Stimulated activated naive CD8-positive, alpha-beta T cell treated with anti-CD3 and anti-CD28 coated beads, Interleukin-15, amount 100 ng/mL, for 72 hours (primary cell): ENCODE data around the gene ASIC5.

Experiments
- ATAC-seq: fragments of 150-1000 bp; cut with Tn5 transposase; 2 replicates; pipeline ENCODE4 v1.10.0; 2021; ENCODE audit warnings: mild to moderate bottlenecking, moderate library complexity
- DNase-seq, 2 donors: peaks; one replicate each; pipeline ENCODE4 v3.0.0; 2021 to 2022
- H3K27ac Mint-ChIP-seq, 2 donors: one replicate each; pipeline ENCODE4 v1.8.0; 2022; ENCODE audit warnings: mild to moderate bottlenecking in 2 of 2, mixed read lengths in 2 of 2, moderate library complexity in 2 of 2
- H3K27me3 Mint-ChIP-seq: one replicate; pipeline ENCODE4 v1.8.0; 2022; ENCODE audit warnings: mixed read lengths
- H3K4me1 Mint-ChIP-seq: one replicate; pipeline ENCODE4 v1.8.0; 2022; ENCODE audit warnings: mild to moderate bottlenecking, mixed read lengths
- H3K4me3 Mint-ChIP-seq, 2 donors: one replicate each; pipeline ENCODE4 v1.8.0; 2022; ENCODE audit warnings: mild to moderate bottlenecking in 2 of 2, mixed read lengths in 2 of 2, moderate library complexity in 1 of 2
- H3K9me3 Mint-ChIP-seq, 2 donors: one replicate each; pipeline ENCODE4 v1.8.0; 2022; ENCODE audit warnings: mixed read lengths in 2 of 2

Gene ASIC5

DNA sequence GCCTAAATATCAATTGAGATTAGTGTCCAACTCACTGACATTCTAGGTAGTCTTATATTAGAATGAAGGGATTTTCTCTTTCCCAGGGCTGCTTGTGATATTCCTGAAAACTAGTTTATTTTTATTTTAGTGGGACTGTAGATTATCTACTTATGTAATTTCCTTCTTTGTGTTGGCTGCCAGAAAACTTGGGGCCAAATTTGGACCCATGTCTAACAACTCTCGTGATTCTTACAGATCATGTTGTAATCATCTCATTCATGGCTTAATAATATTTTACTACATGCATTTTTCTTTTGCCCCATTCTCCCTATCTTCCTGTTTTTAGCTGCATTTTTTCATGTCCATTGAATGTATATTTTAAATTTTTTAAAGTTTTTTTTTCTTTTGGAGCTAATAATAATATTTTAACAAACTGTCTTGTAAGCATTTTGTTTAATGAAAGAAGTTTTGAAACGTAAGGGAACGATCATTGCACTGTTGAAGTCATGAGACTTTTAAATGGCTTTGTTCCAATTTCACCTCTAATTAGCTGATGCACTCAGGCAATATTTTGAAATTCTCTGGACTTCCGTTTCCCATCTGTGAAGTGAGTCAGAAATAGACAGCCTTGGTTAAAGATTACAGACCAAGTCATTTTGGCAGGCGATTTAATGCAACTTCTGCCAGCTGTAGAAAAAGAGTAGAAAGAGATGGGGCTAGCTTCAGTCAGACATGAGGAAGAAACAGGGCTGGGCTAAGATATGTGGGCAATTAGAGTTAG, 23.1 kb upstream of the ASIC5 start:
- H3K27ac Mint-ChIP-seq = no peak overlapping the region
- no peak for ATAC-seq
- DNase-seq = no peak
- peaks cover 35% of the 10 kb centered on the region for H3K27me3 Mint-ChIP-seq
- H3K9me3 Mint-ChIP-seq = peaks cover 2 to 11% of the 10 kb centered on the region in 2 donors
- no peak overlapping the region for H3K4me3 Mint-ChIP-seq
- no peaks in the 10 kb centered on the region for H3K4me1 Mint-ChIP-seq

DNA sequence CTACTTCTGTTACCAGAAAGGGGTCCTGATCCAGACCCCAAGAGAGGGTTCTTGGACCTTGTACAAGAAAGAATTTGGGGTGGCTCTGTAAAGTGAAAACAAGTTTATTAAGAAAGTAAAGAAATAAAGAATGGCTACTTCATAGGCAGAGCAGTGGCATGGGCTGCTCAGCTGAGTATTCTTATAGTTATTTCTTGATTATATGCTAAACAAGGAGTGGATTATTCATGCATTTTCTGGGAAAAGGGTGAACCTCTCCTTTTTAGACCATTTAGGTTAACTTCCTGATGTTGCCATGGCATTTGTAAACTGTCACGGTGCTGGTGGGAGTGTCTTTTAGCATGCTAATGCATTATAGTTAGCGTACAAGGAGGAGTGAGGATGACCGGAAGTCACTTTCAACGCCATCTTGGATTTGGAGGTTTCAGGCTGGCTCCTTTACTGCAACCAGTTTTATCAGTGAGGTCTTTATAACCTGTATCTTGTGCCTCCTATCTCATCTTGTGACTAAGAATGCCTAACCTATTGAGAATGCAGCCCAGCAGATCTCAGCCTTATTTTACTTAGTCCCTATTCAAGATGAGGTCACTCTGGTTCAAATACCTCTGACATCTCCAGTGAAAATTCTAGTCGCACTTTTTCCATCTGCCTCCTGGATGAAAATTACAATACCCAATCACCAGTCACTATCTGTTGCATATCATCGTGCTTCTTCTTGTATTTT, 21.9 kb upstream of the ASIC5 start:
- DNase-seq (no peak), ATAC-seq (no peak)
- Mint-ChIP-seq H3K27ac (no peak overlapping the region), H3K9me3 (peaks cover 5 to 11% of the 10 kb centered on the region in 2 donors), H3K4me3 (no peak overlapping the region), H3K27me3 (peaks cover 23% of the 10 kb centered on the region), H3K4me1 (no peaks in the 10 kb centered on the region)

DNA sequence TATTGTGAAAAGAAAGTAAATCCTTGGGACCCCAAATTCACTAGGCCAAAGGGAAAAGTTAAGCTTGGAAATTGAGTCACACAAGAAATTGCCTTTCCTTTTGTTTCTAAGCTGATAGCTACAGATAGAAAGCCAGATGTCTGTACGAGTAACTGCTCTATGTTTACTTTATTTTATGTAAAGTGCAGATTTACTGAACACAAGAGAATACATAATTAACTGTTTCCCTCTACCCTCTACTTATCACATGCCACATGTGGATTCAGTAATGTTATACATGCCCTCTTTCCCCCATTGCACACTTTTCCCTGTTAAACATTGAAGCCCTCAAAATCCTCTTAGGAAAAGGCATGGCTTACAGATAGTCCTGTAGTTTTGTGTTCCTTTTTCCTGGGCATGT, 21.0 kb upstream of the ASIC5 start:
- DNase-seq (no peak), ATAC-seq (no peak)
- H3K27me3 Mint-ChIP-seq = peaks cover 13% of the 10 kb centered on the region
- no peaks in the 10 kb centered on the region for H3K4me1 Mint-ChIP-seq
- no peak overlapping the region for H3K4me3 Mint-ChIP-seq
- no peak overlapping the region for H3K27ac Mint-ChIP-seq
- peaks cover 4 to 5% of the 10 kb centered on the region in 2 donors for H3K9me3 Mint-ChIP-seq

DNA sequence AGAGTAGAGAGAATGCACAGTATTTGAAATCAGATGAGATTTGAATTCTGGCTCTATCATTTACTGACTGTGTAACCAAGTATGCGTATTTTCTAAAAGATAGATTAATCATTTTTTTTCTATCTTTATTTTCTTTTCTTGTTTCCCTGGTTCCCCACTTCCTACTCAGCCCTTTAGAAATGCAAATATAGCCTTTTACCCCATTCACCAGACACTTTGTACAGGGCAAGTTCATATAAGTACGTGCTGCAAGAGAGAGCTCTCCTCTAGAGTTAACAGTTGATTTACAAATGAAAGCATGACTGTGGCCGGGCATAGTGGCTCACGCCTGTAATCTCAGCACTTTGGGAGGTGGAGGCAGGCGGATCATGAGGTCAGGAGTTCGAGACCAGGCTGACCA, 19.6 kb upstream of the ASIC5 start:
- ATAC-seq = no peak
- Mint-ChIP-seq H3K27me3 (peaks cover 6% of the 10 kb centered on the region), H3K4me1 (no peaks in the 10 kb centered on the region), H3K4me3 (no peak overlapping the region), H3K27ac (no peak overlapping the region), H3K9me3 (peaks cover 0 to 5% of the 10 kb centered on the region in 2 donors)
- DNase-seq = no peak

DNA sequence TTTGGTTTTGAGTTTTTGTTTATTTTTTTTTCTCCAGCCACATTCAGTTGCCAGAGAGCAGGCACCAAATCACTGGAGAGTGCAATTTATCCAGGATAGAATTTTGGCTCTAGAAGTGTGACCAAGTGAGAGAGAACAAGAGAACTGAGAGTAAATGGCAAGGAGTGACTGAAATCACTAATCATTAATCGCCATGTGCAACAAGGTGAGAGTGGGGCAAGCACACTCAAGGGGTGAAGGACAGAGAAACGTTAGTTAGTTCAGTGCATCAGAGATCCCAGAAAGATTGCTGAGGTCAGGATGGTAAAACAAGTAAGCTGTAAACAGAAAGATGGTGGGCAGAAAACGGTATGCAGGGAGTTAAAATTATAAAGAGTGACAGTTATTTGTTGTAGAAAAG, 17.8 kb upstream of the ASIC5 start:
- Mint-ChIP-seq H3K4me3 (no peak overlapping the region), H3K27me3 (peaks cover 6% of the 10 kb centered on the region), H3K27ac (no peak overlapping the region), H3K4me1 (no peaks in the 10 kb centered on the region), H3K9me3 (peaks cover 5 to 7% of the 10 kb centered on the region in 2 donors)
- DNase-seq (no peak), ATAC-seq (no peak)

DNA sequence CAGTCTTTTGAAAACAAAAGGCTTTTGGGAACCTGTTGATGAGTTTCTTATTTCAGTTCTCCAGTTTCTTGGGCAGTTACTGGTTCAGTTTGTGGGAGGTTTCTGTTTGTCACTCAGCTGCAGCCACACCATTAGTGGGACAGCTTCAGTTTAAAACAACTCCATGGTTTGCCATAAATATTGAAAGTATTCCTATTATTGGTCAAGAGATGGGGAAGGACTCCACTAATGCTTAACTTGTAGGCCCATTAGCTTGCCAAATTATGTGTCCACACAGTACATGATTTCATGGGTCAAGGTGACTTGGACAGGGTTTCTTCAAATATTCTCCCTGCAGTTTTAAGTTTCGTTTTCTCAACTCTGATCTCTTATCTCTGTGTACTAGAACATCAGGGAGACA, 15.5 kb upstream of the ASIC5 start:
- ATAC-seq = no peak
- Mint-ChIP-seq H3K4me1 (no peaks in the 10 kb centered on the region), H3K27ac (no peak overlapping the region), H3K27me3 (peaks cover 6% of the 10 kb centered on the region), H3K9me3 (peaks cover 5 to 7% of the 10 kb centered on the region in 2 donors), H3K4me3 (no peak overlapping the region)
- no peak for DNase-seq

DNA sequence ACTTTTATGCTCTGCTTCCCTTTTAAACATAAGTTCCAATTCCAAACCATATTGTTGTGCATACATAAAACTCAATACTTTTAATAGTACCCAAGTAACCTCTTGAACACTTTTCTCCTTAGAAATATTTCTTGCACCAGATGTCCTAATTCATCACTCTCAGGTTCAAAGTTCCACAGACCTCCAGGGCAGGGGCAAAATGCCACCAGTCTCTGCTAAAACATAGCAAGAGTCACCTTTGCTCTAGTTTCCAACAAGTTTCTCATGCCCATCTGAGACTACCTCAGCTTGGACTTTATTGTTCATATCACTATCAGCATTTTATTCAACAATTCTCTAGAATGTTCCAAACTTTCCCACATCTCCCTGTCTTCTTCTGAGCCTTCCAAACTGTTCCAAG, 13.7 kb upstream of the ASIC5 start:
- Mint-ChIP-seq H3K9me3 (peaks cover 5 to 7% of the 10 kb centered on the region in 2 donors), H3K27ac (no peak overlapping the region), H3K4me1 (no peaks in the 10 kb centered on the region), H3K4me3 (no peak overlapping the region), H3K27me3 (no peaks in the 10 kb centered on the region)
- ATAC-seq = no peak
- no peak for DNase-seq

DNA sequence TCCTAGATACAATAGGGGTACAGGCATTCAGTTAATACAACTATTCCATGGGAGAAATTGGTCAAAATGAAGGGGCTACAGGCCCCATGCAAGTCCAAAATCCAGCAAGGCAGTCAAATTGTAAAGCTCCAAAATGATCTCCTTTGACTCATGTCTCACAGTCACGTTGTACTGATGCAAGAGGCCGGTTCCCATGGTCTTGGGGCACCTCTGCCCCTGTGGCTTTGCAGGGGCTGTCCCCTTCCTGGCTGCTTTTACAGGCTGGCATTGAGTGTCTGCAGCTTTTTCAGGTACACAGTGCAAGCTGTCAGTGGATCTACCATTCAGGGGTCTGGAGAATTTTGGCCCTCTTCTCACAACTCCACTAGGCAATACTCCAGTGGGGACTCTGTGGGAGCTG, 12.5 kb upstream of the ASIC5 start:
- peaks cover under 1 to 7% of the 10 kb centered on the region in 2 donors for H3K9me3 Mint-ChIP-seq
- H3K4me3 Mint-ChIP-seq = no peak overlapping the region
- no peaks in the 10 kb centered on the region for H3K27me3 Mint-ChIP-seq
- ATAC-seq (peak; percentile 71), DNase-seq (no peak)
- H3K4me1 Mint-ChIP-seq = no peaks in the 10 kb centered on the region
- H3K27ac Mint-ChIP-seq = no peak overlapping the region

DNA sequence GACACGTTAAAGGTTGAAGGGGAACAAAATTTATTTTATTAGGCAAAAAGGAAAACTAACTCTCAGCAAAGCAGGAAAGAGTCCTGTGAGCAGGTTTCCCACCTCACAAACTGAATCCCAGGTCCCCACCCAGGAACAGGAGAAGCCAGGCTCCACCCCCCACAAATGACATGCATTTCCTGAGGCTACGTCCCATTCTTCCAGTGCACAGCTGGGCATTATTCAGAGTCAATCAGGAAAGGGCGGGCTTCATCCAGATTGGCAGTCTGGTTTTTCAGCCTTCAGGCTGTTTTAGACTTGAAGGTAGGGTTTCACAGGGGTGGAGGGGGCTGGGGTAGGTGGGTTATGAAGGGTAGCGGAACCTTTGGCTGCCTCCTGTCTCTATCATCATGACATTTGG, 11.9 kb upstream of the ASIC5 start:
- DNase-seq = no peak
- H3K27me3 Mint-ChIP-seq = no peaks in the 10 kb centered on the region
- H3K4me1 Mint-ChIP-seq = no peaks in the 10 kb centered on the region
- H3K4me3 Mint-ChIP-seq = no peak overlapping the region
- no peak for ATAC-seq
- peaks cover 0 to 7% of the 10 kb centered on the region in 2 donors for H3K9me3 Mint-ChIP-seq
- H3K27ac Mint-ChIP-seq = no peak overlapping the region

DNA sequence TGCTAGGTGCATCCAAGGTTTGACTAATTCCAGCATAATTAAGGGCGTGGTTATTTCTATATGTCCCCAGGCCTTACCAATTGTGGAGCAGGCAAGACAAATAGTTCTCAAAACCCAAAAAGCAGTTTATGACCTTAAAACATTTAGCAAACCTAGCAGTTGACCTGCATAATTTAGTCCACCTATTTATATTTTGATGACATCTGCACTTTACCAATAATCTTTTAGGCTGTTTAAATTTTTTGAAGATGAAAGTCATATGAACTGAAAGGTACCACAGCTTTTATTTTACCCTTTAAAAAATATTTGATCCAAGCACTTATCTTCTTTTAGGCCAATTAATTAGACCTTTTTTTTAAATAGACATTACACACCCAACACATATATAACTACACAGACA, 9.8 kb upstream of the ASIC5 start:
- H3K4me1 Mint-ChIP-seq = no peaks in the 10 kb centered on the region
- ATAC-seq (no peak), DNase-seq (no peak)
- no peak overlapping the region for H3K27ac Mint-ChIP-seq
- H3K4me3 Mint-ChIP-seq = no peak overlapping the region
- H3K9me3 Mint-ChIP-seq = peaks cover 0 to 7% of the 10 kb centered on the region in 2 donors
- H3K27me3 Mint-ChIP-seq = no peaks in the 10 kb centered on the region

DNA sequence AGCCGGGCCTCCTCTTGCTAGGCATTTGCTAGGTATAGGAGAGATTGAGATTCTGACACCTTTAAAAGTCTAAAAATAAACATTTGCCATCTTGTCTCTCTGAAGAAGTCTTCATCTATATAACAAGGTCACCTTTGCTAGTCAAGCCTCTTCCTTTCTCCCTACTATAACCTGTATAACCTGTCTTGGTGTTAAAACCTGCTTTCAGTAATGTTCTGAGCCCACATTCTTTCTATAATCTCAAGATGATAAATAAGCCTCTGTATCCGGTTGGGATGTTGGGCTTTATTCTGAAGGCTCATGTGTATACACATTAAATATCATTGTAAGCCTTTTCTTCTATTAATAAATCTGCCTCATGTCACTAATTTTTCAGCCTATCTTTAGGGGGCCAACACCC, 10.2 kb downstream of the ASIC5 start:
- H3K4me3 Mint-ChIP-seq = no peak overlapping the region
- no peak for ATAC-seq
- H3K9me3 Mint-ChIP-seq = no peaks in the 10 kb centered on the region
- peaks cover 17% of the 10 kb centered on the region for H3K27me3 Mint-ChIP-seq
- no peaks in the 10 kb centered on the region for H3K4me1 Mint-ChIP-seq
- H3K27ac Mint-ChIP-seq = no peak overlapping the region
- no peak for DNase-seq

DNA sequence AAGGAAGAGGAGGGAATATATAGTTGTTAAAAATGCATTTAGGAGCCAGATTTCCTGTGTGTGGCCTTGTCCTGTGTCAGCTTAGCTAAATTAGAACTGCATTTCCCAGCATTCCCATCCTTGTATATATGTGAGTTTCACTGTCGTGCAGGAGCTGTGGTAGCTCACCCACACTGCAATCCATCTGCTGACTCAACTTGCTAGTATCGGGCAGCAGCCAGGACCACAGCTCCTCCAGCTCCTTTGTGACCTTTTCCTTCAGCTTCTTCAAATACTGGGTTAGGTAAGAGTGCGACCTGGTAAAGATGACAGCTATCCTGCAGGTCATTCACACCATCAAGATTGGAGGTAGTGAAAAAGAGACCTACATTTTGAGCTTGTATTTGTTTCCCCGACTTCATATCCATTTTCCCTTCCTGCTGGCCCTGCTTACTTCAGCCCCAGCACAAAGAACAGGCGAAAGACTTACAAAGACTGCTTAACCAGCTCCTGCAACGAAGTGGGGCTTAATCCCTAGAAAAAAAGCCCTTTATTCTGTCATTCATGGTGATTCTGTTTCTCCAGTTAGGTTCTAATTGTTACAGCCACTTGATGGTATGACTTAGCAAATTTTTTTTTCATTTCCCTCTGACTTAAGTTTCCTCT, 11.4 kb downstream of the ASIC5 start:
- Mint-ChIP-seq H3K9me3 (peaks cover 0 to 3% of the 10 kb centered on the region in 2 donors), H3K27me3 (peaks cover 17% of the 10 kb centered on the region), H3K27ac (no peak overlapping the region), H3K4me1 (no peaks in the 10 kb centered on the region), H3K4me3 (no peak overlapping the region)
- no peak for DNase-seq
- no peak for ATAC-seq

DNA sequence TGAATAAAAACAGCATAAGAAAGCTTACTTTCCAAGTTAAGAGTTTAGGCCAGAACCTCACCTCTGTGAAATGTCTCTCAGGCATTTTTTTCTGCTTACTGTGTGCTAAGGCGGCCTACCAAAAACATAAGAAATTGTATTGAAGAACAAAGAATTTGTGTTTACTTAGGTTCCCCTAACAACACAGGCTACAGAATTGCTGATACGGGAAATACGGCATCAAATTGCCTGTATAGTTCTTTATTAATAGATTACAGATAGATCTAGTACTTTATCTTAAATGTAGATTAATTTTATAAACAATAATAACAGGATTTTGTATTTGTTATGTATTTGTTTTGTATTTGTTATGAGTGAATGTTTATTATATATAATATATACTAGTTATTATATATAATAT, 12.9 kb downstream of the ASIC5 start:
- no peaks in the 10 kb centered on the region for H3K4me1 Mint-ChIP-seq
- peaks cover 11% of the 10 kb centered on the region for H3K27me3 Mint-ChIP-seq
- no peak overlapping the region for H3K4me3 Mint-ChIP-seq
- ATAC-seq (no peak), DNase-seq (no peak)
- H3K9me3 Mint-ChIP-seq = peaks cover 0 to 4% of the 10 kb centered on the region in 2 donors
- H3K27ac Mint-ChIP-seq = no peak overlapping the region

DNA sequence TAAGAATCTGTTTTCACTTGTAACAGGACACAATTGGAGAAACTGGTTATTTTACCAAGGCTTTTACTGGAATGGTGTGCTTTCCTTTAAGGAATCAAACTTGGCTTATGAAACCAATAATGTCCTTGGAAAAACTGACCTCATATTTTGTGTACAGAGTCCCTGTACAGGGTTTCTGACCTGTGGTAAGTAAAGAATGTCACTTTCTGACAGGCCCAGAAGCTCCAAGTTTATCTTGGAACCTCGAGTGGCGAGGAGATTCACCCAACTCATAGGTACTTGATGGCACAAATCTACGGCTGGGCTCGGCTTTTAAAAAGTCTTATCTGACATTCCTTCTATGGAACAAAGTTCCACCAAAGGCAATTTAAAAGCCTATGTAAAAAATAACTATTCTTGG, 17.0 kb downstream of the ASIC5 start:
- no peak overlapping the region for H3K4me3 Mint-ChIP-seq
- H3K9me3 Mint-ChIP-seq = peaks cover 0 to 4% of the 10 kb centered on the region in 2 donors
- H3K4me1 Mint-ChIP-seq = no peaks in the 10 kb centered on the region
- no peak overlapping the region for H3K27ac Mint-ChIP-seq
- H3K27me3 Mint-ChIP-seq = no peaks in the 10 kb centered on the region
- ATAC-seq = no peak
- DNase-seq = no peak

DNA sequence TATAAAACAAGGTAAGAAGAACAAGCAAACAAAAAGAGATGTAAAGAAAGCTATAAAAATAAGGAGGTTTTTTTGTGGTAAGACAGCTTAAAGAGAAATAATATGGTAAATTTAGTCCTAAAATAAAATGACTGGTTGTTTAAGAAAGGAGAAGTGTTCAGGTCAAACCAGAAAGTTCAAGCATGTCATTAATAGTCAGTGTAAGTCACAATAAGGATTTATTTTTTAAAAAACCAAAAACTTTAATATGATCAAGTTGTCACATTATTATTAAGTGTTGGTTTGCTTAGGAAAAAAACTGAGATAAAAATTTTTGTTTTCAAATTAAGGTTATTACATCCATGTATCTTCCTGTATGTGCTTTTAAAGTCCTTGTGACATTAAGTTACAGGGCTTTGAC, 19.1 kb downstream of the ASIC5 start:
- DNase-seq = no peak
- Mint-ChIP-seq H3K27ac (no peak overlapping the region), H3K9me3 (peaks cover 0 to 4% of the 10 kb centered on the region in 2 donors), H3K4me3 (no peak overlapping the region), H3K27me3 (peaks cover 8% of the 10 kb centered on the region), H3K4me1 (no peaks in the 10 kb centered on the region)
- ATAC-seq = no peak

DNA sequence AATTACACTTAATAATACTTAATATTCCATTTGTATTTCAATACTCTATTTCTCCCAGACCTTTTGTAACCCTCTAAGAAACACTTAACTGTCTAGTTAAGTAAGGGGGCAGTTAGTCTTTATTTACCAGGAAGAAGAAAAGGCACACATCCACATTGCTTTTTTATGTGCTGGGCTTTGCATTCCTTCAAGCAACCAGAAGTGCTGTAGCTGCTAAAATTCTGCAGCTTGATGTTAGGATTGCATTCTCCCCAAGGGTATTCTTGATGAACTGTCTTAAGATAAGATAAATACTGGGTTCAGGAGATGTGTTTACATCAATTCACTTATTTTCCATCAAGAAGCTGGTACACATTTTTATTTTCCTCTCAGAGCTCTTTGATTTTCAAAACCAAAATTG, 24.0 kb downstream of the ASIC5 start:
- H3K9me3 Mint-ChIP-seq = no peaks in the 10 kb centered on the region
- no peak overlapping the region for H3K4me3 Mint-ChIP-seq
- ATAC-seq = no peak
- peaks cover 15% of the 10 kb centered on the region for H3K27me3 Mint-ChIP-seq
- H3K27ac Mint-ChIP-seq = no peak overlapping the region
- DNase-seq = no peak
- H3K4me1 Mint-ChIP-seq = no peaks in the 10 kb centered on the region
